Hepatocyte (in vitro differentiated cells): Measurements from ENCODE around the gene BCAS1.

ENCODE experiments used
- EZH2 ChIP-seq: fragments of 200-600 bp; sonication (generic); IDR thresholded peaks from 2 replicates; pipeline ENCODE4 v1.6.1; 2016; ENCODE audit warnings: antibody characterized with exemption, mild to moderate bottlenecking, borderline replicate concordance
- EZH2phosphoT487 ChIP-seq: fragments of 200-600 bp; sonication (generic); IDR thresholded peaks from one replicate; pipeline ENCODE4 v1.6.1; 2018; ENCODE audit warnings: antibody characterized with exemption, mild to moderate bottlenecking, low read depth, moderate library complexity; ENCODE audit not compliant: unreplicated experiment, severe bottlenecking
- TF ChIP-seq, protein P1 (sequence below): fragments of 200-600 bp; sonication (generic); IDR thresholded peaks from 2 replicates; pipeline ENCODE4 v1.5.1; 2016; ENCODE audit warnings: antibody characterized with exemption, mild to moderate bottlenecking; ENCODE audit not compliant: poor library complexity

DNA sequence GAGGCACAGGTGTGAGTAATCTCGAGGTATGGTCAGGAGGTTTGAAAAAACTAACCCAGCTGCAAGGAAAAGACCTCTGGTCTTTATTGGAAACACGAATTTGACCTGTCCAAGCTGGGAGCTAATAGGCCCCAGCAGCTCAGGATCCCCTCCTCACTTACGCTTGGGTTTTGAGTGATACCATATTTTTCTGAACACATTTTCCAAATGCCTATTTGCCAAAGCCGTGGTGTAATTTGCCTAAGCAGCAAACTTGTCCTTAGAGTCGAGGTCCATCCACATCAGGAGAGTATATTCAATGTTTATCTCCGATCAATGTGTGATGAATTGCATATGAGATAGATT is 128.0 kb downstream of the BCAS1 start:
- TF ChIP-seq, protein P1, sequence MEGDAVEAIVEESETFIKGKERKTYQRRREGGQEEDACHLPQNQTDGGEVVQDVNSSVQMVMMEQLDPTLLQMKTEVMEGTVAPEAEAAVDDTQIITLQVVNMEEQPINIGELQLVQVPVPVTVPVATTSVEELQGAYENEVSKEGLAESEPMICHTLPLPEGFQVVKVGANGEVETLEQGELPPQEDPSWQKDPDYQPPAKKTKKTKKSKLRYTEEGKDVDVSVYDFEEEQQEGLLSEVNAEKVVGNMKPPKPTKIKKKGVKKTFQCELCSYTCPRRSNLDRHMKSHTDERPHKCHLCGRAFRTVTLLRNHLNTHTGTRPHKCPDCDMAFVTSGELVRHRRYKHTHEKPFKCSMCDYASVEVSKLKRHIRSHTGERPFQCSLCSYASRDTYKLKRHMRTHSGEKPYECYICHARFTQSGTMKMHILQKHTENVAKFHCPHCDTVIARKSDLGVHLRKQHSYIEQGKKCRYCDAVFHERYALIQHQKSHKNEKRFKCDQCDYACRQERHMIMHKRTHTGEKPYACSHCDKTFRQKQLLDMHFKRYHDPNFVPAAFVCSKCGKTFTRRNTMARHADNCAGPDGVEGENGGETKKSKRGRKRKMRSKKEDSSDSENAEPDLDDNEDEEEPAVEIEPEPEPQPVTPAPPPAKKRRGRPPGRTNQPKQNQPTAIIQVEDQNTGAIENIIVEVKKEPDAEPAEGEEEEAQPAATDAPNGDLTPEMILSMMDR = no peak
- TF ChIP-seq EZH2 (no peak), EZH2phosphoT487 (no peak)
